Measurements from ENCODE around the gene PRTFDC1.
A peak's percentile ranks its signal among the peaks of the same experiment; 100 is the strongest.
"Not testable (repeated sequence)": the region's sequence is repeated elsewhere in the genome, so short reads cannot be mapped to it uniquely, and the experiment has no call there.

Gene PRTFDC1

GRCh38 chr10:24930427-24930826 lies 22.0 kb downstream of the PRTFDC1 start:
- DNase-seq (ENCODE audit: low spot score), result no peak

DNA sequence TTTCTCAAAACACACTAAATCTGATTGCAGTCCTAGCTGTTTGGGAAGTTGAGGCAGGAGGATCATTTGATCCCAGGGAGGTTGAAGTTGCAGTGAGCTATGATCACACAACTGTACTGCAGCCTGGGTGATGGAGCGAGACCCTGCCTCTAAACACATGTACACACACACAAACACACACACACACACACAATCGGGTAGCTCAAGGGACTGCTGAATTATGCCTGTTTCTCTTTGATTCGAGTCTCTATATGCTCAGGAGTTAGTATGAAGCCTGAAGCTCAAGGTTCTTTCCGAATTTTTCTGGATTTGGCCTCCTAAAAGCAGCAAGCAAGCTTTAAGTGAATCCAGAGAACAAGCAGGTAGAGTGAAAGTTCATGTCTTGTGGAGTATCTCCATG lies 22.5 kb downstream of the PRTFDC1 start:
- DNase-seq (ENCODE audit: low spot score), result no peak

DNA sequence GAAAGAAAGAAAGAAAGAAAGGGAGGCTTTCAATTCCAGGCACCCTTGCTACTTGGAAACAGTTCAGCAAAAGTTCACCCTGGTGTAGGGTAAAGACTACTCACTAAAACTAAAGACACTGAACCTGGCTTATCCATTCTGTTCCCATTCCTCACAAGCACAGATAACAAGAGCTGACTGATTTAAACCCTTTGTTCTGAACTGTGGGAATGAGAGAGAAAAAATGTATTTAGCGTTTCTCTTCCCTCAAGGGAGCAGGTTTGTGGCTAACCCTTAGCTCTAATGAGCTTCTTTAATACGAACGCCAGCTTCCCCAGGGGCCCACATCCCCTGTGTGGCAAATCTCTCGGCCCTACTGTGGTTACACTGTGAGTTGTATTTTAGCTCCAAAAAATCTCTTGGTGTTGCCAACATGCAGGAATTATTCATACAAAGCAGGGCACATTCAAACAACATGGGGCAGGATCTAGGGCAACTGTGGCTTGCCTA lies 23.3 kb downstream of the PRTFDC1 start:
- DNase-seq (ENCODE audit: low spot score), result no peak

- DNase-seq (ENCODE audit: low spot score), result no peak
Measured at GRCh38 chr10:24928163-24928562, 24.2 kb downstream of the PRTFDC1 start.

GRCh38 chr10:24926557-24926956 lies 25.8 kb downstream of the PRTFDC1 start:
- no peak for DNase-seq (ENCODE audit: low spot score)

- no peak for DNase-seq (ENCODE audit: low spot score)
Measured at GRCh38 chr10:24925799-24926198, 26.6 kb downstream of the PRTFDC1 start.

DNA sequence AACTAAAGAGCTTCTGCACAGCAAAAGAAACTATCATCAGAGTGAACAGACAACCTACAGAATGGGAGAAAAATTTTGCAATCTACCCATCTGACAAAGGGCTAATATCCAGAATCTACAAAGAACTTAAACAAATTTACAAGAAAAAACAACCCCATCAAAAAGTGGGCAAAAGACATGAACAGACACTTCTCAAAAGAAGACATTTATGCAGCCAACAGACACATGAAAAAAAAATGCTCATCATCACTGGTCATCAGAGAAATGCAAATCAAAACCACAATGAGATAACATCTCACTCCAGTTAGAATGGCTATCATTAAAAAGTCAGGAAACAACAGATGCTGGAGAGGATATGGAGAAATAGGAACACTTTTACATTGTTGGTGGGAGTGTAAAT lies 27.9 kb downstream of the PRTFDC1 start:
- DNase-seq (ENCODE audit: low spot score), result not testable (repeated sequence)

GRCh38 chr10:24922222-24922868 lies 30.1 kb downstream of the PRTFDC1 start:
- DNase-seq (ENCODE audit: low spot score), result not testable (repeated sequence)

GRCh38 chr10:24920907-24921881 lies 31.2 kb downstream of the PRTFDC1 start:
- no peak for DNase-seq (ENCODE audit: low spot score)

GRCh38 chr10:24920192-24920591 lies 32.2 kb downstream of the PRTFDC1 start:
- DNase-seq (ENCODE audit: low spot score), result not testable (repeated sequence)

DNA sequence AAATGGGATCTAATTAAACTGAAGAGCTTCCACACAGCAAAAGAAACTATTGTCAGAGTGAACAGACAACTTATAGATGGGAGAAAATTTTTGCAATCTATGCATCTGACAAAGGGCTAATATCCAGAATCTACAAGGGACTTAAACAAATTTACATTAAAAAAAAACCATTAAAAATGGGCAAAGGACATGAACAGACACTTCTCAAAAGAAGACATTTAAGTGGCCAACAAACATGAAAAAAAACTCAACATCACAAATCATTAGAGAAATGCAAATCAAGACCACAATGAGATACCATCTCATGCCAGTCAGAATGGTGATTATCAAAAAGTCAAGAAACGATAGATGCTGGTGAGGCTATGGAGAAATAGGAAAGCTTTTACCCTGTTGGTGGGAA lies 32.8 kb downstream of the PRTFDC1 start:
- DNase-seq (ENCODE audit: low spot score), result not testable (repeated sequence)

DNA sequence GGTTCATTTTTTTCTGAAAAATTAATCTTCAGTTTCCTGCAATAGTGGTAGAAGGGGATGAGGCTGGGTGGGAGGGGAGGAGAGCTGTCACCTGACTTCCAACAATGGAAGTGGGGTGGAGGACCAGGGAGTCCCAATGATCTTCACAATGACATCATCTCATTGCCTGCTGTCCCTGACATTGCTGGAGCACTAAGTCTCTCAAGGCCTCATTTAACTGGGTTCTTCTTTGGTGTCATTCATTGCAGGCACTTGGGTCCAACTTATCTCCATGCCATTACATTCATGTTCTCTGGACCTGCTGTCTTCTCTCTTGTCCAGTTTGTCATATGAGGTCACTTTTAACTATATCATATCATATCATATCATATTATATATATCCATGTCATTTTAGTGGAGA lies 34.4 kb downstream of the PRTFDC1 start:
- DNase-seq (ENCODE audit: low spot score), result no peak

DNA sequence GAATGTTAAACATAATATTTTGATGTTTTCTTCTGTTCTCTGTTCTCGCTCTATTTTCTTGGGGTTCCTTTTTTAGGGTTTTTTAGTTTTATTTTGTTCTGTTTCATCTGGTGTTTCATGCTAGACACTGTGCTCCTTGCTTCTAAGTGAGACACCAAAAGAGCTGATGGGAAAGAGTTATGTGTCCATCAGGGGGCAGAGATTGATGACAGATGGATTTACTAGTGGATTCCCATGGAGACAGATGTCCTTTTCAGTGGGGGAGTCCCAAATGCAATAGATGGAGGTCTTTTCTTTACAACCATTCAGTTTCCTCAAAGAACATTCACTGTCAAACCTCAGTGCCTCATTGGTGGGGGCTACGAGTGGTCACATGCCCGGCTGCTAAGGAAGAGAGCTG lies 34.9 kb downstream of the PRTFDC1 start:
- DNase-seq (ENCODE audit: low spot score), result no peak

GRCh38 chr10:24916365-24916764 lies 36.0 kb downstream of the PRTFDC1 start:
- DNase-seq (ENCODE audit: low spot score), result no peak

DNA sequence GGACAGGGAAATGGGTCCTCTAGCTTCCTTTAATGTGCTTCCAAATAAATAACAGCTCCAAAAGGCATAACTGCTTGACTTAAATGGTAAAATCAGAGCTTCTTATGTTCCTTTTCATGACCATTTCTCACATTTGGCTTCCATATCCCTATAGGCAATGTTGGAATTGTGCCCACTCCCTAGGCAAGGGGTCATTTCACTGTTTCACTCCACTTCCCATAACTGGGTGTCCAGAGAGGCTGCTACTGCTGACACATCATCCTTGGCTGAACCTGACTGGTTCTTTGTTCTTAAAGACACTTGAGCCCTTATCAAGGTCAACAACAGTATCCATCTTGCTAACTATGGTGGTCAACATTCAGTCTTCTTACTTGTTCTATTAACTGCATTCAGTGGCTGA lies 37.1 kb downstream of the PRTFDC1 start:
- DNase-seq (ENCODE audit: low spot score), result no peak

GRCh38 chr10:24914148-24914547 lies 38.3 kb downstream of the PRTFDC1 start:
- no peak for DNase-seq (ENCODE audit: low spot score)

GRCh38 chr10:24912215-24912614 lies 40.2 kb downstream of the PRTFDC1 start:
- no peak for DNase-seq (ENCODE audit: low spot score)

DNA sequence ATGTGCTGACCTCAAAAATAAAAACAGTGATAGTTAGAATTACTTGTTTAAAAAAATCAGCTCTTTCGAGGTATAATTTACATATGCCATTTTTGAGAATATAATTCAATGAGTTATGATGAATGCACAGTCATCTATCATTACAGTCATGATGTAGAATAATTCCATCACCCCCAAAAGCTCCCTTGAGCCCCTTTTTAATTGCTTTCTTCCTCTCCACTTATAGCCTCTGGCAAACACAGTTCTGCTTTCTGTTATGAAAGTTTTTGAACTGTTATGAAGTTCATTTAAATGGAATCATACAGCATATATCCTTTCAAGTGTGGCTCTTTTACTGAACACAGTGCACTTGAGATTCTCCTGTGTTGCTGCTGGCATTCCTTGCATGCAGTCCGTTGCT lies 41.4 kb downstream of the PRTFDC1 start:
- no peak for DNase-seq (ENCODE audit: low spot score)

- no peak for DNase-seq (ENCODE audit: low spot score)
Measured at GRCh38 chr10:24910574-24910973, 41.8 kb downstream of the PRTFDC1 start.

- peak; percentile 45 for DNase-seq (ENCODE audit: low spot score)
Measured at GRCh38 chr10:24908793-24909423, 43.5 kb downstream of the PRTFDC1 start.

GRCh38 chr10:24907956-24908355 lies 44.5 kb downstream of the PRTFDC1 start:
- DNase-seq (ENCODE audit: low spot score), result no peak

GRCh38 chr10:24906372-24906771 lies 46.0 kb downstream of the PRTFDC1 start:
- DNase-seq (ENCODE audit: low spot score), result no peak

DNA sequence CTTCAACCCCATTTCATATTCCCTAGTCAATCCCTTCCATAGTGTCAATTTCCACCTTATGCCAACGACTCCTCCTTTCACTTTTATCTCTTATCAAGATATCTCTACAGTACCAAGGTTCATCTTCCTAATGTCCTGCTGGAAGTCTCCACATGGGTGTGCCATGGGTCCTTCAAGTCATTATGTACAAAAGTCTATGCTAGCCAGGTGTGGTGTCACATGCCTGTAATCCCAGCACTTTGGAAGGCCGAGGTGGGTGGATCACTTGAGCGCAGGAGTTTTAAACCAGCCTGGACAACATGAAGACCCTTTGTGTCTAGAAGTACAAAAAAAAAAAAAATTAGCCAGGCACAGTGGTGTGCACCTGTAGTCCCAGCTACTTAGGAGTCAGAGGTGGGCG lies 47.6 kb downstream of the PRTFDC1 start:
- peak; percentile 24 for DNase-seq (ENCODE audit: low spot score)

Data from LoVo (cell line).